ENCODE data around the gene ARID1B. TPM values are rescaled to one million over a fixed set of nuclear protein-coding genes. Genes with fewer than 3 reads are reported as not detected.

ARID1B gene
- total RNA-seq, 2 donors from 2014 or later: 79.3 to 84.6 TPM

DNA sequence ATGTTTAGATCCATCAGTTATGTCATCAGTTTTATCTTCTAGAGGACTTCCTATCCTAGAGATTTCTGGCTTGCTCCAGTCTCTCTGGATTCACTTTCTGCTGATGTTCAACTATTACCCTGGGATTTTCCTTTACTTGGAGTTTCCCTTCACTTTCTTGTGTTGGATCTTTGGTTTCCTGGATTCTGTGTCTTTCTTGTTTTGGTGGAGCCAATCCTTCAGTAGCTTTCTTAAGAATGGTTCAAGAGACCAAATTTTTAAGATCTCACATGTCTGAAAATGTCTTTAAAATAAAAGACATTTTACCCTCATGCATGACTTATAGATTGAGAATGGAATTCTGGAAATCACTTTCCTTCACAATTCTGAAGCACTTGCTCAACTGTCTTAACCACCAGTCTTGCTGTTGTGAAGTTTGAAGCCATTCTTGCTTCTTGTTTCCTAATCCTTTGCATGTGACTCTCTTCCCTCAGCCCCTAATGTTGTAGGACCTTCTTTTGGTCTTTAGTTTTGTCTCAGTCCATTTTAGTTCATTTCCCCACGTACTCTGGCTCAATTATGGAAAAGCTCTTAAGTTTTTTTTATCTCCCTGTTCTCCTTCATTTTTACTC, 87.9 kb downstream of the ARID1B start:
- intact Hi-C loops (cut with DNase I): no loop called here
- no peak for DNase-seq (ENCODE audit: low spot score)

DNA sequence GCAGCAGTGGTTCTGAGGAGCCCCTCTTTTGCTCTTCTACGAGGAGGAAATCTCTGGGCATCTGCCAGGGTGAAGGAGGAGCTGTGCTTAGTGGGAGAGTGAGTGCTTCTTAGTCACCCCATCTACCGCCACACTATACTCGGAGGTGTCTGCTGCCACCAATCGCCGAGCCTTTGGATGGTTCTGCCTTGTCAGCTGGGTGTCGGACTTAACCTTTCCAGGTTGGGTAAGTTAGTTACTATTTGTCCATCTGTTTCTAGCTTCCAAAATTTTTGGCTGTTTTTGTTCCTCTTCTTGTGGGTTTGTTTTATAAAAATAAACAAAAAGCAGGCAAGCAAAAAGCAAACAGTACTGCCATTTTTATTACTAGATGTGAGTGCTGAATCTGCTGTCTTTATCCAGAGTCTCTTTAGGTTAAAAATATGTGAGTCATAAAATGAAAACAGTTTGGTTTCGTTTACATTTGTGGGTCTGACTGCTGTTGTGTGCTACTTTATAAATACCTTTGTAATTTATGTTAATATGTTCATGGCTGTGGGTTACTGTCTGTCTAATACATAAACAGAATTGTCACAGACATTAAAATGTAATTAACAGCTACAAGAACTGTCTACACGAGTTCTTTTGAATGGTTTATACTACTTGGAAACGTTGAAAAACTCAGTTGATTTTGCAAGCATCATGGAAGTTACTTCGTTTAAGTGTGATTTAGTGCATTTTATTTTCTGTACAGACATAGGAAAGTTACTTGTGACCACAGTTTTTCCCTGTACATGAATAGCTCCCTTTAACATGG, 89.2 kb downstream of the ARID1B start:
- intact Hi-C loops (cut with DNase I): no loop called here
- DNase-seq (ENCODE audit: low spot score): no peak

DNA sequence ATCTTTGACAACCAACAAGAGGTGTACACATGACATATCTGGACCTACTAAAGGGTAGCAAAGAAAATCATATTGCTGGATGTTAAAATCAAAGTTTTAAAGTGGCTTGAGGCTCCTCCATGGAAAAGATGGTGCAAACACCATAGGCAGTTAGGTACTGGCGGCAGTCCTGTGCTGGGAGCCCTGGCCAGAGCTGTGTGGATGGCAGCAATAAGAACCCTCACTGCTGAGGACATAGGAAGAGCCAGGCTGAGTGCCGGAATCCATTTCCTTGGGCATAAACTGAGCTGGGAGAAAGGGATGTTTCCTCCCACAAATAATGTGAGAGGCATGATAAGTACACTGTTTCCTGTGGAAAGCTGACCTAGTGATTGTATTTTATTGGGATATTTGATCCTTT, 89.9 kb downstream of the ARID1B start:
- intact Hi-C loops (cut with DNase I): no loop called here
- no peak for DNase-seq (ENCODE audit: low spot score)

DNA sequence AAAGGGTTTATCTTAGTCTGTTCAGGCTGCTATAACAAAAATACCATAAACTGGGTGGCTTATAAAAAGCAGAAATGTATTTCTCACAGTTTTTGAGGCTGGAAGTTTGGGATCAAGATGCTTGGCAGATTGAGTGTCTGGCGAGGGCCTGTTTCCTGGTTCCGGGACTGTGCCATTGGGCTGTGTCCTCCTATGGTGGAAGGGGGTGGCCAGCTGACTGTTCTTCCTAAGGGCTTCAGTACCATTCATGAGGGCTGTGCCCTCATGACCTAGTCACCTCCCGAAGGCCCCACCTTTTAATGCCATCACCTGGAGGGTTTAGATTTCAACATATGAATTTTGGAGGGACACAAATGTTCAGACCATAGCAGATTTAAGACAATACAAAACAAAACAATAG, 91.2 kb downstream of the ARID1B start:
- DNase-seq (ENCODE audit: low spot score): no peak
- intact Hi-C loops (cut with DNase I): no loop called here

DNA sequence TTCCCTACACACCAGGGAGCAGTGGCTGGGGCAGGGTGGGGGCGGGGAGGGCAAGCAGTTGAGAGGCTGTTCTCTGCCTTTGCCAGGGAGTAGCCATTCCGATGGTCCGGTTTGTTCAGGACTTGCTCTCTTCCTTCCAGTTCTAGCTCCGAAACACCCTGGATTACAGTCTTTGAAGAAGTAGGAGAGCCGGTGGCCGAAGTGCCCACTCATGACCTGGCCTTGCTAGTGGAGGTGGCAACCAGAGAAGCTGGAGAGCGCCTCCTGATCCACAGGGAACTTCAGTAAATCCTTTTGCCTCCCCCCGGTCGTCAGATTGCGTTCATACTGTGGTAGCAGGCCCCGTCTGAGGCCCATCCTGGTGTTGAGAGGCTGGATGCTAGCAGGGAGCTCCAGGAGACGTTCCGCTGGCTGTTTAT, 92.8 kb downstream of the ARID1B start:
- intact Hi-C loops (cut with DNase I): no loop called here
- DNase-seq (ENCODE audit: low spot score): no peak

DNA sequence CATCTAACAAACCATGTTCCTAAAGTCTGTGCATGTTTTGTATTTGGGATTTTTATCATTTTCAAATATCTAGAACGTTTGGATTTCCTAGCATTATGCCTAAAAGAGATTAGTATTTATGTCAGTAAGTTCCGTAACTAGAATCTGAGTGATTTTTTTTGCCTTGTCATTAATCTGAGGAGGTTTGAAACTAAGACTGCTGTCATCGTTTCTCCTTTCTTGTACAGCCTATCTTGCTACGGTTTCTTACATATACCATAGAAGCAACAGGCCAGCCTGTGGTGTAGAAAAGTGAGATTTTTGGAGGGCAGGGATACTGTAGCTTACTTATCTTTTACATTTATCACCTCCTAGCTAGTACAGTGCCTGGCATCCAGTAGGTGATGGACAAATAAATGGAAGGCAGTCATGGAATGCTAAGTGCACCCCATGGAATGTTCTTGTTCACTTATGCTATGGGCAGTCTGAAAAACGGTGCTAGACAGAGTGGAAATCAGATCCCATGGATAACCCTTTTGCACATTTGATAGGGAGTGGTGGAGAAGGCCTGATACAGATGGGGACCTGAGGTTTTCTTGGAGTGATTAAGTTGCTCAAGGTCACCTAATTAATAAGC, 93.9 kb downstream of the ARID1B start:
- DNase-seq (ENCODE audit: low spot score): no peak
- intact Hi-C loops (cut with DNase I): no loop called here

DNA sequence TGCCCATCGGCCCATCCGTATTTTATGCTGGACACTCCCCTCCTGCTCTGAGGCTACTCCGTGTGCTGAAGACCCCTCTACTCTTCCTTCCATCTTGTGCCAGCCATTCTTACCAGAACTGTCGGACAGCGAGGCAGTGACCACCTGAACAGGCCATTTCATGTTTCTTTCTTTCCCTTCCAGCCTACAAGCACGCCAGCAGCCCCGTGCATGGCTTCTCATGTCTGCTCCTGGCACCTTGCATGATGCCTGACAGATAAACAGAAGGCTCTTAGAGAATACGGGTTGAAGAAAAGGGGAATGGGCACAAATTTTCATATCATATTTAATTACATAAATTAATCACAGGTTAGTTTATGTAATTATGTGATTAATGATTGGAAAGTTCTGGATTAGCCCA, 95.7 kb downstream of the ARID1B start:
- intact Hi-C loops (cut with DNase I): no loop called here

DNA sequence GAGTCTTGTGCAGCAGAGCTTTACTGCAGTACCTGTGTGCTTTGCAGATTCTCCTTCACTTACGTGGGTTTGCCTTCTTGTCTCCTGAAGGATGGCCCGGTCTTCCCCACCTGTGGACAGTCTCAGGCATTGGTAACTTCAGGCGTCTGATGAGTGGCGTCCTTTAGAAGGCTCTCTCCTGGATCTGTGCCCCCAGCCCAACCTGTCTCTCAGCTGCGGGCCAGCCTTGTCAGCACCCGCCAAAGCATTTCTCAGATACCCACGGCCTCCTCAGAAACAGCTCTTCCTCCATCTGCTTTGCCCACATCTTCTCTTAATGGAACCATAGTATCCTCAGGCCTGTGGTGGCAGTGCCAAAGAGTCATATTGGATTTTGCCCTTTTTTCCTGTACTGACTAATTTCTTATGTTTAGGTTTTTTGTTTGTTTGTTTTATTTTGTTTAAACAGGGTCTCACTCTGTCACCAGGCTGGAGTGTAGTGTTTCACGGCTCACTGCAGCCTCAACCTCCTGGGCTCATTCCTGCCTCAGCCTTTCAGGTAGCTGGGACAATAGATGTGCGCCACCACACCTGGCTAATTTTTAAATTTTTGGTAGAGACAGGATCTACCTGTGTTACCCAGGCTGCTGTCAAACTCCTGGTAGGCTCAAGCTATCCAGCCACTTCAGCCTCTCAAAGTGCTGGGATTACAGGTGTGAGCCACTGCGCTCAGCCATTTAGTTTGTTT, 96.6 kb downstream of the ARID1B start:
- DNase-seq (ENCODE audit: low spot score): no peak
- intact Hi-C loops (cut with DNase I): no loop called here

More for the DNA sequence above, 95.7 kb downstream of the ARID1B start:
- DNase-seq (ENCODE audit: low spot score): no peak

DNA sequence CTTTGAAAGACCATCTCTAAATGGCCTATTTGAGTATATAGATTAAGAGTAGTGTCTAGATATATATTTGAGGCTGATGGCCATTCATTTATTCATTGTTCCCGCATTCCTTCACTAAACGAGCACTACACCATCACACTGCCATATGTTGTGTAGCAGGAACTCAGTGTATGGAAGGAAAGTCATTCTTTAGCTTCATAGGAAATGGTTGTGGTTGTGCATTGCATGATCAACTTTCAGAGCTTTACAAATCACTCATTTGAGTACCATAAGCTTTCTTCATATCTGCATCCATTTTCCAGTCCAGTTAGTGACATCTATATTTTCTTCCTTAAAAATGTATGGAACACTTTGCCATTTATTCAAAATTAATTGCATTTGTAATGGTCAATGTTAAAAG, 97.9 kb downstream of the ARID1B start:
- no peak for DNase-seq (ENCODE audit: low spot score)
- intact Hi-C loops (cut with DNase I): no loop called here

DNA sequence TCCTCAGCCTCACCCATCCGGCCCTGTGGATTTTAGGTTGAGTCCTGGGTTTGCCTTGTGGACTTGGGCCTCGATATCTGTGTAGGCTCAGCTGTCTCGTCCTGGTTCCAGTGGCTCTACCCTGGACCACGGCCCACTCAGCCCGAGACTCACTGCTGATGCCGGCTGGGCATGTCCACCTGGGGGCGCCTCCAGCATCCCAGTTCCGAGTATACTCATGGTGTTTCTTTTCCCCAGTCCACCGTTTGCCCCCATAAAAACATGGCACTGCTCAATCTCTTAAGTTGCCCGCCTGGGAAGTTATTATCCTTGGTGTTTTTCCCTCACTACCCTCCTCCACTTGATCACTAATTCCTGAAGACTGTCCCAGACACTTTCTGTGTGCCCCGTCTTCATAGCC, 99.1 kb downstream of the ARID1B start:
- intact Hi-C loops (cut with DNase I): no loop called here

DNA sequence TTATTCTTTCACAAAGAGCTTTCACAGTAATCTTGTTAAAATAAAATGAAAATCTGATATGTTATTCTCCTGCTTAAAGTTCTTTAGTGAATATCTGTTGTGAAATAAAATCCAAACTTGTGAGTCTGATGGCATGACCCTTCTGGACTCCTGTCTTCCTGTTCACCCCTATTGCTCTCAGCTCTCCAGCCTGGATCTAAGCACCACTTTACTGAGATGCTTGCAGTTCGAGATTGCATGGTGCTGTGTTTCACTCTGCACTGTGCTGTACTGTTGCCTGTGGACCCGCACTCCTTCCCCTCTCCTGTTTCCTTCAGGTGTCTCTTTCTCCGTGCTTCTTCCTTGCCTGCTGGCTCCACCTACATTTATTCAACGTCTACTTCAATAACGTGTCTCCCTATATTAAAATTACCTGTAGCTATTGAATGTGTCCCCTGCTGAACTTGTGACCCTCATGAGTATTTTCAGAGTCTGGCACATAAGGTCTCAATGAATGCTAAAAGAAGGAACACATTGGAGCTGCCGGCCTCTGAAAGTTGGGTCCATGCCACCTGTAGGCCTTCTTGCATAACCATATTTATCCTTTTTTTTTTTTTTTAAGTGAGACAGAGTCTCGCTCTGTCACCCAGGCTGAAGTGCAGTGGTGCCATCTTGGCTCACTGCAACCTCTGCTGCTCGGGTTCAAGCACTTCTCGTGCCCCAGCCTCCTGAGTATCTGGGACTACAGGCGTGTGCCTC, 100.1 kb downstream of the ARID1B start:
- intact Hi-C loops (cut with DNase I): no loop called here
- DNase-seq (ENCODE audit: low spot score): no peak

More for the DNA sequence above, 99.1 kb downstream of the ARID1B start:
- DNase-seq (ENCODE audit: low spot score): no peak

DNA sequence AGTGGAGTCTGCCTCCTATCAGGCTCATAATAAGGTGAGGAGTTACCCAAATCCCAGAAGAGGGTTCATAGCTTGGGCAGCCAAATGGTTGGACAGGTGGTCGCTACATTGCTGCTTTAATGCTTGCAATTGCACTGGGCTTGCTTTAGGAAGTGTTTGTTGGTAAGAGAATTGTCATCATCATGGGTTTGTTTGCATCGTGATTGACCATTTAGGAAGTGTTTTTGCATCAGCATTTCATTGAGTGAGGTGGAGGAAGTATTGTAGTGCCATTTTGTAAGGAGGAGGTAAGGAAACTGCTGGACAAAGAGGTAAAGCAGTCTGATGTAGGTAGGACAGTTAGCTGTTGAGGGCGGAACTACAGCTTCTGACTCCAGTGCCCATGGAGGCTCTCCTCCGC, 101.5 kb downstream of the ARID1B start:
- intact Hi-C loops (cut with DNase I): no loop called here
- no peak for DNase-seq (ENCODE audit: low spot score)

DNA sequence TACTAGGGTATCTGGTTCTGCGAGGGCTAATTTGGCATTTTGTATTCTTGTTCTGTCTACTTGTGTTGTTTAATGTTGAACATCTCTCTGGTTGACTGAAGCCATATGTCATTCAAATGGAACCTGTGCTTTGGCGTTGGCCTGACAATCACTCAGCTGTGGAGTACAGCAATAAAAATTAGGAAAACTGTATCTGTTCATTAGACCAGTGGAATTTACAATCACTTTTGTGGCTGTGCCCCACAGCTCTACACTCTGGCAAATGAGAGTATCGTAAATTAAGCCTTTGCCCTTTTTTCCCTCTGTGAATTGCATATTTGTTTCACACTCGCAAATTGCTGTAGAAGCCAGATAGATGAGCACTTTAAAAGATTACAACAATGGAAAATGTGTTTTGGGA, 102.0 kb downstream of the ARID1B start:
- intact Hi-C loops (cut with DNase I): no loop called here
- no peak for DNase-seq (ENCODE audit: low spot score)

DNA sequence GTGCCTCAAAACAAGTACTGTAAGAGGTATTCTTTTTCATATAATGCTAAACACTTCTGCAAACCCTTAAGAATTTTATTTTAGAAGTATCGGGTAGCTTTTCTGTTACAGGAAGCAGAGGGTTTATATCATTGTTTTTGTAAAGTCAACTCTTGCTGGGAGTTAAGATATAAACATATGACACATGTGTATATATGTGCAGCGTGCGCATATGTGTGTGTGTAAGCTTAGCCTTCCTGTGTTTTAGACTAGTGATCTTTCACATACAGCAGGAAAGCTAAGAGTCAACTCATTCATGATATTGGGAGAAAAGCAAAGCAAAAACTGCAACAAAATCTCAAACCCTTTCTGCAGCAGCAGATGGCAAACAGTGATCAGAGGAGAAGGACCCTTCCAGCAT, 102.4 kb downstream of the ARID1B start:
- DNase-seq (ENCODE audit: low spot score): no peak
- intact Hi-C loops (cut with DNase I): no loop called here

DNA sequence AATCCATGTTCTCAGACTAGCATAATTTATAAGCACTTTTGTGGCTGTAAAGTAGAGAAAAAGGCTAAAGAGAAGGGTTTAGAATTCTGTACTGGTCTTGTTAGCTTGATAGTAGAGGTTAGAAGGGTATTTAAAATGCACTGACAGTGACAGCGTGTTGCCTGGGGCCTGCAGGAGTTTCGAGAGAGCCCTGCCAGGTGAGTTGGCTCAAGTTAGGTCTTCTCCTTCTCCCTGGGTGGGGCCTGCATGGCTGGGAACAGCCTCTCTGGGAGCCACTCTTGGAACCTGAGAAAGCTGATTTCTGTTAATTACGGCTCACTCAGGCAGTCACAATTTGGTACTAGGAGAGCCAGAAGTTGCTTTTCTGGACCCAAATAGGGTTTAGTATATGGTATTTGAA, 103.7 kb downstream of the ARID1B start:
- no peak for DNase-seq (ENCODE audit: low spot score)
- intact Hi-C loops (cut with DNase I): no loop called here

DNA sequence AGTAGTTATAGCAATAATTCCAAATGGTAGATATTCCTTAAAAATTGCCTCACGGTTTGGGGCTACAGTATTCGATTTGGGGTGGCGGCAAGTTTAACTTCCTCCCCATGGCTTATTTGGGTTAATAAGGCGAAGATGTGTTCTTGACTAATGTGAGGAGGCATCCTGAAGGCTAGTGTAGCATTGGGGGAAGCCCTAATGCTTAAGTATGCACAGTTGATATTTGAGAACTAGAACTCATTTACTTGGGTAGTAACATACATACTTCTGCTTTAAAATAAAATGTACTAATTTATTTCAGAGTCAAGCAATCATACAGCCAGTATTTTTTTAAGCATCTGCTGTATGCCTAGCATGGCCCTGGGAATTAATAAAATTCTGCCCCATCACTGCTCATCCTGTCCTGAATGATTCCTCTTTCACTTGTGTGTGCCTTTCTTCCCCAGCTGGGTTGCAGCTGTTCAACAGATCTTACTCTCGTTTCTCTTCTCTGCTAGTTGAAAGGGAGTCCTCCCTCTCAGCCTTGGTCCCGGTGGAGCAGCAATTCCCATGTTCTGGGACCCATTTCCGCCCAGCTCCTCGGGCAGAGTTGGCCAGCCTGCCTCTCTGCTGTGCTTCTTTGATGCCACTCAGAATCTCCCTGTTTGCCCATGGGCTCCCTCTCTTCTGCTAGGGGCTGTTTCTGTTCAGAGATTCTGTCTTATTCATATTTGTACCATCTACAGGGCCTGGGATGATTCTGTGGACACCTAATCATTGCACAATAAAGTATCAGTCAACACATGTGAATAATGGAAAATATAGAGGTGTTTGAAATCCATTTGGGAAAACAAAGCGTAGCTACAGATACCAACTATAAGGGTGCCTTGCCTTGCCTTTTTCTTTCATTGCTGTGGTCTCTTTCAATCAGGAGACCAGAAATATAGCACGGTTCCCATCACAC, 104.8 kb downstream of the ARID1B start:
- intact Hi-C loops (cut with DNase I): no loop called here
- no peak for DNase-seq (ENCODE audit: low spot score)

DNA sequence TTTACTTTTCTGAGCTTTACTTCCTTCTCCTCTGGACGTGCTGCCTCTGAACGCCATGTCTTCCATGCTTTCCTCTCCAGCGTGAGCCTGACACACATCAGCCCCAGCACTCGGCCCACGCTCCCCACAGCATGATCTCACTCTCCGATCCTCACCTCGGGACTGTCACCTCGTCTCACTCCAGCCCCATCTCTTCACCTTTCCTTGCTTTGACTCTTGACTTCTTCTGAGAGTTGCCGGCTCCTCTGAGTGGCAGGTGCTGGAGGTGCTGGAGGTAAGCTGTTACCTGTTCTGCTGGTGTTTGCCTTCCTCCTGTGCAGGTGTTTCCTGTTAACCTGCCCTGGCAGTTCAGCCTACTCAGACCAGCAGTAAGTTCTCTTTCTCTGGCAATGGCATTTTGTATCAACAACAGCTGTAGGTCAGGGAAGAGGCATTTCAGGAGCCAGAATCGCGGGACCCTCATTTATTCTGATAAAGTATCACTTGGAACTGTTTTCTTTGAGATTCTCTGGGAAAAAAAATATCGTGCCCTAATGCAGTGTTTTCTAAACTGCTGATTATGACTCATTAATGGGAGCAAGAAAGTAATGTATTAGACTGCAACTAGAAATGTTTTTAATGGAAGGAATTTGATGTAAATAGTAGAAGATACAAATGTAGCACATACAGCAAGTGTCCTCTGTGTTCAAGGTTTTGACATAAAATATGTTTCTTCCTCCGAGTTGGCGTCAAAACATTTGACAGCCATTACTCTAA, 106.5 kb downstream of the ARID1B start:
- DNase-seq (ENCODE audit: low spot score): no peak
- intact Hi-C loops (cut with DNase I): no loop called here

DNA sequence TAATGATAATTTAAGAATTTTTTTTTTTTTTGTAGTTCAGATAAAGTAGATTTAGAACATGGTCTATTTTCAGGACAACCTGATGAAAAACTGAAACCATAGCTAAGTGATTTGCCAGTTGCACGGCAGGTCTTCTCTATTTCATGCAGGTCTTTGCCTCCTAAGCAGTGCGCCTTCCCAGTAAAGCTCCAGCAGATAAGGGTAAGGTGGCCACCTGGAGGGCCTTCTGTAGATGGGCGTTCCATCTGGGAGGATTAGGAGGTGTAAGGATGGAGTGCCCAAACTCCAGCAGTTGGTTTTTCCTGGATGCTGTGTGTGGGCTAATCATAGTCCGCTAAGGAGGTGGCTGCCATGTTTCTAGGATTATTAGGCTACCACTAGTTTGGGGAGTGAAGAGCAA, 107.1 kb downstream of the ARID1B start:
- DNase-seq (ENCODE audit: low spot score): no peak
- intact Hi-C loops (cut with DNase I): no loop called here

Measured in posterior vena cava (tissue), 2 donors.